Stimulated activated CD4-positive, alpha-beta T cell treated with anti-CD3 and anti-CD28 coated beads, Interleukin-1b, Interleukin-23, amount 100 ng/mL, for 24 hours (primary cell): ENCODE measurements around the gene SLC35G6.
"Not testable (repeated sequence)": the region's sequence is repeated elsewhere in the genome, so short reads cannot be mapped to it uniquely, and the experiment has no call there.

ENCODE experiments used
- DNase-seq, 4 experiments: peaks; one replicate each; pipeline ENCODE4 v3.0.0-alpha.2; 2020; ENCODE audit warnings: low read depth in 4 of 4, low spot score in 1 of 4

SLC35G6 gene

DNA sequence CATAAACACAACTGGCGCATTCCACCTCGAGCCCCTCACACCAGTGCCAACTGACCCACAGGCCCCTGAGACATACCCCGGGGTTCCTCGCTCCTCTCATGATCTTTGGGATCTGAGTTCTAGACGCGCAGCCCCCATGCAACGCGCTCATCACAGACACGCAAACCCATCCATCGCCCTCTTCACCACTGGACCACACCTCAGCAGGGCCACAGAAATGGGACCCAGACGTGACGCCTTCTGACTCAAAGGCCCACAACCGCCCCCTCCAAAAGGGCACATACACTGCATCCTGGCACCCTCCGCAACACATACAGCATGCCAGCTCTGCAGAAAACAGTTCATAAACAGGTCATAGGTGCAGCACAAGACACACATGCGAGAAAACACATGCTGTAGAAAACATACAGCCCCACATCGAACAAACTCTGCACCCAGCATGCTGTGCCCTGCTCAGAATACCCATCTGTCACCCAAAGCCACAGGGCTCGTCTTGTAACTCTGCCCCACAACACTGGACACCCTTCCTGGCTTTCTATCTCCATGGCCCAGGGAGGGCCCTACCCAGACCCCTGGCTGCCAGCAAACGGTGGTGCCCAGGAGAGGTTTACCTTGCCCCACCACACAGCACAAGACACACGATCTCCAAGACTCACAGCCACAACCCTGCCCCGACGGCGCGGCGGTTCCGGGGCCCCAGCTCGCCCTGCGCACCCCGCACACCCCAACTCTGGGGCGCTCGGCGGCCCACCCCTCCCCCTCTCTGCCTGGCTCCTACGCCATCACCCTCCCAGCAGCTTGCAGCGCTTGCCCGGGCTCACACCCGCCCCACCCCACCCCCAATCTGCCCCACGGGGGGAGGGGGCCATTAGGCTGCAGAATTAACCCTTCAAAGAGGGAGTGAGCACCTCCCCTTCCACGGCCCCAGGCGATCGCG is 2.7 kb upstream of the SLC35G6 start:
- peak in 3 of 4 experiments; percentile 24 to 41 (median 35) for DNase-seq

DNA sequence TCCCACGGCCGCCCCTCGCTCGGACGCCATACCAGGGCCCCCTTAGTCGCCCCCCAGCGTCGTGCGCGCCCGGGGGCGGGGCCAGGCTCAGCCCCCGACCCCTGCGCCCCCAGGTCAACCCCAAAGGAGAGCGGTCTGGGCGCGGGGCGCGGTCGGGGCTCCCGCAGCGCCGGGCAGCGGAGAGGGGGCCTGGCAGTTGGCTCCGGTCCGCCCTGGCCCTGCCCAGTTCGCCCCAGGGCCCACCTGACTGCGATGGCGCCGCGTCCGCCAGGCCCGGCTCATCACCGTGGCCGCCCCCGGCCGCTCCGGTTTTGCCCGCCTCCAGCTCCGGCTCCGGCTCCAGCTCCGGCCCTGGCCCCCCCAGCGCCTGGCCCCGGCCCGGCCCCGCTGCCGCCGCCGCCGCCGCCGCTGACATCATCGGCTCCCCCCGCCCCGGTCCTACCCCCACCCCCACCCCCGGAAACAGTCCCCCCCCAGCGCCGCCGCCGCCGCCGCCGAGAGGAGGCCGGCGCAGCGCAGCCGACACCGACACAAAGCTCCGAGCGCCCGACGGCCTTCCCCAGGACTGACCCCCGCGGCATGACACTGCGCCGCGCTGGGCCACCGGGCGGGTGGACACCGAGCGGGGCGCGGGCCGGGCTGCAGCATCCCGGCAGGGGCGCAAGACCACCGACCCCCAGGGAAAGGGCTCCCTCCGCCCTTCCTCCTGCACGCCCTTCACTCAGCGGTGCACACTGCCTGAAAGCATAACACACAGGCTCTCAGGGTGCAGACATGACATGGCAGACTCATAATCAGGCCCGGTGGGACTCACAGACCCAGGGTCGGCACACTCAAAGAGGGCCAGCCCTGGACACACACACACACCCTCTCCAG is 1.8 kb upstream of the SLC35G6 start, which contains the start of gene ZBTB4:
Gene ZBTB4 (minus strand): TSS at position 419 of the 876 bp plus-strand sequence. CDS start 12,830 bp downstream, outside the sequence.
- peak in 3 of 4 experiments; percentile 36 to 43 (median 40) for DNase-seq

- no peak for DNase-seq
Observed at GRCh38 chr17:7480089-7480384, 1.2 kb upstream of the SLC35G6 start.

- not testable (repeated sequence) for DNase-seq
Observed at GRCh38 chr17:7481842-7482741, 846 bp downstream of the SLC35G6 start.

- DNase-seq = not testable (repeated sequence)
Observed at GRCh38 chr17:7482742-7483088, 1.5 kb downstream of the SLC35G6 start.

DNA sequence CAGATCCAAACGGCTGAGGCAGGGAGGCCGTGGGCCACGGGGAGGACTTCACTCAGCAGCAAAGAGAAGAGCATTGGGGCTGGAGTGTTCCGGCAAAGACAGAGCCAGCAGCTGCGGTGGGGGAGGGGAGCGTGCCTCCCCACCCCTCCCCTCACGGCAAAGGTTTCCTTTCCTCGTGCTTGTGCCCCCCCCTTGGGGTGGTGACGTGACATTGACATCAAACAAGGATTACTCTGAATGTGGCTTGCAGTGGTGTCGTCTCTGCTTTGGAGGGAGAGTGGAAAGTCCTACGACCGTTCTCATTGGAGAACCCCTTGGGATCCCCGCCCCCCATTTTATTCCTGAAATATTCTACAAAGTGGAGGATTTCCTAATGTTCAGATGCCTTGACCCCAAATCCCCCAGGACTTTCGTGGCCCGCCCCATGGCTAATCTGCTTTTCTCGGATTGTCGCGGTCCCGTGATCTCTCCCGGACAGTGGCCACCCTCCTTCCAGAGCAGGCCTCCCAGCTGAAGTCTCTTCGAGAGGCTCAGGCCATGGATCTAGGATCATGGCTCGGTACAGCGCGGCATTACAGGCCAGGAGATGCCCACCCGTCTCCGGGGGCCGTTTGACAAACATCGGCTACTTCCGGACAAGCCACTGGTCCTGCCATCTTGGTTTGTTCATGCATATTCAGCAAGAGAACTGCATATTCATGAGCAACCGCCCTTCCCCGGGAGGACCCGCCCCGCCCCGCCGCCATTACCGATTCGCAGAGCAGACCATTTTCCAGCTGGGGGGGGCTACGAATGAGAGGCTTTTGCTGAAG is 2.2 kb downstream of the SLC35G6 start:
- DNase-seq = peak; percentile 85 to 91 (median 86)

DNA sequence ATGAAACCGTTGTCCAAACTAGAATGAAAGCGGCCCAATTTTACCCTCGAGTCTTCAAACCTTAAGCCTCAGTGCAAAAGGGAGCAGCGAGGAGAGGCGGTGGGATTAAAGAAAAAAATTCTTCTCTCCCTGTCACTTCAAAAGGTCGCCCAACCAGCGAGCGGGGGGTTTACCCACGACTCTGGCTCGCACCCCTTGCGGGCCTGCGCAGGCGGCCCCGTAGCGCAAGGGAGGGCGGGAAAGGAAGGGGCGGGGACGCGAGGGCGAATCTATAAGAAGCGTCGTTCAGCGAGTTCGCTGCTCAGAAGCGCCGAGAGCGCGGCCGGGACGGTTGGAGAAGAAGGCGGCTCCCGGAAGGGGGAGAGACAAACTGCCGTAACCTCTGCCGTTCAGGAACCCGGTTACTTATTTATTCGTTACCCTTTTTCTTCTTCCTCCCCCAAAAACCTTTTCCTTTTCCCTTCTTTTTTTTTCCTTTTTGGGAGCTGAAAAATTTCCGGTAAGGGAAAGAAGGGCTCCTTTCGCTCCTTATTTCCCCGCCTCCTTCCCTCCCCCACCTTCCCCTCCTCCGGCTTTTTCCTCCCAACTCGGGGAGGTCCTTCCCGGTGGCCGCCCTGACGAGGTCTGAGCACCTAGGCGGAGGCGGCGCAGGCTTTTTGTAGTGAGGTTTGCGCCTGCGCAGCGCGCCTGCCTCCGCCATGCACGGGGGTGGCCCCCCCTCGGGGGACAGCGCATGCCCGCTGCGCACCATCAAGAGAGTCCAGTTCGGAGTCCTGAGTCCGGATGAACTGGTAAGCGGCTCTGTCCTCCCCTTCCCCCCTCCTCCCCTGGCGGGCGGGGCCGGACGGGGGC is 3.0 kb downstream of the SLC35G6 start, which contains the start of gene POLR2A:
Gene POLR2A (plus strand): TSS at position 300 of the 852 bp plus-strand sequence.
- peak; percentile 95 to 98 (median 95) for DNase-seq

- DNase-seq = no peak
Observed at GRCh38 chr17:7484919-7485377, 3.7 kb downstream of the SLC35G6 start.

DNA sequence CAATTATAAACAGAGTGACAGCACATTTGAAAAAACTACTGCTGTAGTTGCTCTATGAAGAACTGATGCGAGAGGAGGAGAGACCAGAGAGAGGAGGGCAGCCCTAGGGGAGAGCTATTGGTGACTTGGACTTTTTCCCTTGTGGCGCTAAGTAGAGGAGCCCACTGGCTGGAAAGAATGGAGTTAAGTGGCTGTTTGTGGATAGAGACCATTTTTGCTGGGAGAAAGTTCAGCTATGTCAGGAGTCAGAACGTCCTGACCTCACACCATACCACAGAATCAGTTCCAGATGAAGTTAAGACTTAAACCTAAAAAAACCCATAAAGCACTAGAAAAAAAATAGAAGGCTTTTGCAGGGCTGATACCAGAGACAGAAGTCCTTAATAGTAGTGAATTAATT is 4.9 kb downstream of the SLC35G6 start:
- DNase-seq = no peak

DNA sequence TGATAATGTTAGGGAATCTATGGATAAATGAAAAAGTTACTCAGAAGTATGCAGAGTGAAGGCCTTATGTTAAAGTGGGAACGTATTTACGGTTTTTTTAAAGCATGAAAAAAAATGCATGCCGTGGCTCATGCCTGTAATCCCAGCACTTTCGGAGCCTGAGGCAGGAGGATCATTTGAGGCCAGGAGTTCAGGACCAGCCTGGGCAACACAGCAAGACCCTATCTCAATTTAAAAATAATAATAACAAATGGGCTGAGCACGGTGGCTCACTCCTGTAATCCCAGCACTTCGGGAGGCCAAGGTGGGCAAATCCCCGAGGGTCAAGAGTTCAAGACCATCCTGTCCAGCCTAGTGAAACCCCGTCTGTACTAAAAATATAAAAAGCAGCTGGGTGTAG is 8.9 kb downstream of the SLC35G6 start:
- DNase-seq = no peak

- no peak for DNase-seq
Observed at GRCh38 chr17:7491583-7491982, 10.3 kb downstream of the SLC35G6 start.

GRCh38 chr17:7493941-7494340 is 12.7 kb downstream of the SLC35G6 start:
- DNase-seq = no peak

- DNase-seq = no peak
Observed at GRCh38 chr17:7495906-7496434, 14.7 kb downstream of the SLC35G6 start.

GRCh38 chr17:7496470-7497183 is 15.4 kb downstream of the SLC35G6 start:
- no peak for DNase-seq

DNA sequence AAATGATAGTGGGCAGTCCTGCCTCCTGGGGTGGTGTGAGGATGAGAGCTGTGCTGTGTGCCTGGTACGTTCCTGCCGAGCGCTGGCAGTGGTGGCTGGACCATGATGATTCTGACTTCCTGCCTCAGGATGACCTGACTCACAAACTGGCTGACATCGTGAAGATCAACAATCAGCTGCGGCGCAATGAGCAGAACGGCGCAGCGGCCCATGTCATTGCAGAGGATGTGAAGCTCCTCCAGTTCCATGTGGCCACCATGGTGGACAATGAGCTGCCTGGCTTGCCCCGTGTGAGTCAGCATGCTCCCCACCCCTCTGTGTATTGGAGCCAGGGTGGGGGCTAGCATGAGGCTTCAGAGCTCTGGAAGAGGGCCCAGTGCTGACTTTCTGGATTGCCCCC is 16.0 kb downstream of the SLC35G6 start:
- no peak for DNase-seq

- DNase-seq = no peak
Observed at GRCh38 chr17:7497636-7498035, 16.4 kb downstream of the SLC35G6 start.

- no peak for DNase-seq
Observed at GRCh38 chr17:7499161-7499560, 17.9 kb downstream of the SLC35G6 start.

DNA sequence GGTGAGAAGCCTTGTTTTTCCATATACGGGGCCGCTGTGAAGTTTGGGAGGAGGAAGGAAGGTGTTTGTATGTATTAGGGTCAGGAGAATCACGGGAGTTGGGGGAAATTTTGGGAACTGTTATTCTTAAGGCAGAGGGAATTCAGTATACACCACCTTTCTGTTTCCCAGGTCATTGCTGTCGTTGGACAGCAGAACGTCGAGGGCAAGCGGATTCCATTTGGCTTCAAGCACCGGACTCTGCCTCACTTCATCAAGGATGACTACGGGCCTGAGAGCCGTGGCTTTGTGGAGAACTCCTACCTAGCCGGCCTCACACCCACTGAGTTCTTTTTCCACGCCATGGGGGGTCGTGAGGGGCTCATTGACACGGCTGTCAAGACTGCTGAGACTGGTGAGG is 20.5 kb downstream of the SLC35G6 start:
- no peak for DNase-seq
